HCT116 (cell line): ENCODE measurements around the gene CEP162.
"Not testable (repeated sequence)": the region's sequence is repeated elsewhere in the genome, so short reads cannot be mapped to it uniquely, and the experiment has no call there.

Source experiments
- CEBPB ChIP-seq: IDR thresholded peaks from 2 replicates; pipeline ENCODE4 v1.6.1; 2012; ENCODE audit warnings: low read depth
- EGR1 ChIP-seq: IDR thresholded peaks from 2 replicates; pipeline ENCODE4 v1.6.1; 2012; ENCODE audit warnings: low read depth
- EZH2 ChIP-seq: fragments of 200-600 bp; sonication (generic); IDR thresholded peaks from 2 replicates; pipeline ENCODE4 v1.6.1; 2017; ENCODE audit warnings: antibody characterized with exemption, mixed run types
- POLR2A ChIP-seq: IDR thresholded peaks from 2 replicates; pipeline ENCODE4 v1.7.0; 2011; ENCODE audit warnings: borderline replicate concordance; ENCODE audit not compliant: insufficient read depth, insufficient read length; ENCODE audit errors: extremely low read depth
- POLR2AphosphoS5 ChIP-seq: IDR thresholded peaks from 2 replicates; pipeline ENCODE4 v1.6.1; 2011; ENCODE audit warnings: mild to moderate bottlenecking, low read depth, low read length, moderate library complexity
- SIN3A ChIP-seq: IDR thresholded peaks from 2 replicates; pipeline ENCODE4 v1.6.1; 2012; ENCODE audit warnings: low read depth
- SP1 ChIP-seq: IDR thresholded peaks from 2 replicates; pipeline ENCODE4 v1.6.1; 2012; ENCODE audit warnings: low read depth
- TCF7L2 ChIP-seq: IDR thresholded peaks from 2 replicates; pipeline ENCODE4 v1.7.0; 2011; ENCODE audit warnings: borderline replicate concordance, inconsistent platforms; ENCODE audit not compliant: insufficient read depth, insufficient read length; ENCODE audit errors: extremely low read depth
- YY1 ChIP-seq: IDR thresholded peaks from 2 replicates; pipeline ENCODE4 v1.6.1; 2011; ENCODE audit warnings: low read length, low read depth, moderate library complexity, mild to moderate bottlenecking; ENCODE audit not compliant: insufficient replicate concordance; ENCODE audit errors: extremely low read depth
- TF ChIP-seq, protein P1 (sequence below), 3 experiments: fragments of 200-600 bp in 1 of 3; sonication (generic) in 1 of 3; IDR thresholded peaks in 2 of 3; conservative IDR thresholded peaks in 1 of 3; 2 replicates each; pipeline ENCODE4 v1.5.1; 2012 to 2017; ENCODE audit warnings: low read depth in 2 of 3, low read length in 2 of 3, antibody characterized with exemption in 1 of 3, borderline replicate concordance in 1 of 3, control low read depth in 1 of 3, mild to moderate bottlenecking in 1 of 3, mixed read lengths in 1 of 3, mixed run types in 1 of 3, moderate library complexity in 1 of 3; ENCODE audit not compliant: insufficient read depth in 1 of 3
- TF ChIP-seq, protein P2 (sequence below): IDR thresholded peaks from 2 replicates; pipeline ENCODE4 v1.6.1; 2012

DNA sequence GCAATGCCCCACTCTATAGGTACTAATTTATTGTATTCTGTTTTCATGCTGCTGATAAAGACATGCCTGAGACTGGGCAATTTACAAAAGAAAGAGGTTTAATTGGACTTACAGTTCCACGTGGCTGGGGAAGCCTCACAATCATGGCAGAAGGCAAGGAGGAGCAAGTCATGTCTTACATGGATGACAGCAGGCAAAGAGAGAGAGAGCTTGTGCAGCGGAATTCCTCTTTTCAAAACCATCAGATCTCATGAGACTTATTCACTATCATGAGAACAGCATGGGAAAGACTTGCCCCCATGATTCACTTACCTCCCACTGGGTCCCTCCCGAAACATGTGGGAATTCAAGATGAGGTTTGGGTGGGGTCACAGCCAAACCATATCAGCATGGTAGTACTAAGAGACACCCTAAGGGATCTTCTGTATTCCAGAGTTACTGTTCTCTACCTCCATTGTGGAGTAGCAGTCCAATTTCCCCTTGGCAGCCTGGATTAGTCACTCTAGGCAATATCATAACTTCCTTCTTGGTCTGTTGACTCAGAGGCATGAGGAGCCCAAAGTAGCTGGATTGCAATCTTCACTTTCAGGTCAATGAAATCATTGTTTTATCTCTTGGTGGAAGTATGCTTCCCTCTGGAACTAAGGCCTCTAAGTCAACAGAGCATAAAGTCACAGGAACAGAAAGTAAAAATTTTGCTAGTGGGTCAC, 122.1 kb downstream of the CEP162 start:
- TF ChIP-seq, protein P1, sequence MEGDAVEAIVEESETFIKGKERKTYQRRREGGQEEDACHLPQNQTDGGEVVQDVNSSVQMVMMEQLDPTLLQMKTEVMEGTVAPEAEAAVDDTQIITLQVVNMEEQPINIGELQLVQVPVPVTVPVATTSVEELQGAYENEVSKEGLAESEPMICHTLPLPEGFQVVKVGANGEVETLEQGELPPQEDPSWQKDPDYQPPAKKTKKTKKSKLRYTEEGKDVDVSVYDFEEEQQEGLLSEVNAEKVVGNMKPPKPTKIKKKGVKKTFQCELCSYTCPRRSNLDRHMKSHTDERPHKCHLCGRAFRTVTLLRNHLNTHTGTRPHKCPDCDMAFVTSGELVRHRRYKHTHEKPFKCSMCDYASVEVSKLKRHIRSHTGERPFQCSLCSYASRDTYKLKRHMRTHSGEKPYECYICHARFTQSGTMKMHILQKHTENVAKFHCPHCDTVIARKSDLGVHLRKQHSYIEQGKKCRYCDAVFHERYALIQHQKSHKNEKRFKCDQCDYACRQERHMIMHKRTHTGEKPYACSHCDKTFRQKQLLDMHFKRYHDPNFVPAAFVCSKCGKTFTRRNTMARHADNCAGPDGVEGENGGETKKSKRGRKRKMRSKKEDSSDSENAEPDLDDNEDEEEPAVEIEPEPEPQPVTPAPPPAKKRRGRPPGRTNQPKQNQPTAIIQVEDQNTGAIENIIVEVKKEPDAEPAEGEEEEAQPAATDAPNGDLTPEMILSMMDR (IDR thresholded peaks at IDR 0.05 in 2 of 3, conservative IDR thresholded peaks at IDR 0.05 in 1 of 3; ENCODE audit: borderline replicate concordance in 1 of 3, insufficient read depth in 1 of 3, low read depth in 2 of 3, low read length in 2 of 3): not testable (repeated sequence)
- TF ChIP-seq SP1, EZH2, CEBPB, POLR2A, POLR2AphosphoS5, YY1, EGR1, SIN3A, TCF7L2: not testable (repeated sequence)
- TF ChIP-seq, protein P2, sequence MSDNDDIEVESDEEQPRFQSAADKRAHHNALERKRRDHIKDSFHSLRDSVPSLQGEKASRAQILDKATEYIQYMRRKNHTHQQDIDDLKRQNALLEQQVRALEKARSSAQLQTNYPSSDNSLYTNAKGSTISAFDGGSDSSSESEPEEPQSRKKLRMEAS: not testable (repeated sequence)
